Spleen (tissue), 7 donors: Measurements from ENCODE around the gene CCDC117.
"Not testable (repeated sequence)": the region's sequence is repeated elsewhere in the genome, so short reads cannot be mapped to it uniquely, and the experiment has no call there.

Source experiments
- POLR2A ChIP-seq, 3 donors: fragments of 450-650 bp; IDR thresholded peaks; one replicate each; pipeline ENCODE4 v1.5.1; 2017; ENCODE audit warnings: antibody characterized with exemption in 3 of 3, mild to moderate bottlenecking in 1 of 3
- TF ChIP-seq, protein P1 (sequence below), 11 experiments: fragments of 200-600 bp in 7 of 11; fragments of 450-650 bp in 4 of 11; sonication (generic) in 4 of 11; IDR thresholded peaks in 8 of 11; conservative IDR thresholded peaks in 3 of 11; 1 replicate in 7 of 11; 2 replicates in 4 of 11; pipeline versions ENCODE4 v1.4.0 to v1.8.0; 2016 to 2021; ENCODE audit warnings: antibody characterized with exemption in 11 of 11, inconsistent platforms in 4 of 11, mild to moderate bottlenecking in 1 of 11
- donor health status: DM: no; HTN: no; CAD: no; lungs with moderate emphysema.
- donor health status: DM: no; HTN: no; CAD: no.
- donor health status: DM: no; HTN: no; CAD: no.

DNA sequence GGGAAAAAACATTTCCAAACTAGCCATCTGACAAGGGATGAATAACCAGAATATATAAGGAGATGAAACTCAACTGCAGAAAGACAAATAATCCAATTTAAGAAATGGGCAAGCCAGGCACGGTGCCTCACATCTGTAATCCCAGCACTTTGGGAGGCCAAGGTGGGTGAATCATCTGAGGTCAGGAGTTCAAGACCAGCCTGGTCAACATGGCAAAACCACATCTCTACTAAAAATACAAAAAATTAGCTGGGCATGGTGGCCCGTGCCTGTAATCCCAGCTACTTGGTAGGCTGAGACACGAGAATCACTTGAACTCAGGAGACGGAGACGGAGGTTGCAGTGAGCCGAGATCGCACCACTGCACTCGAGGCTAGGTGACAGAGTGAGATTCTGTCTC lies 33.6 kb upstream of the CCDC117 start:
- TF ChIP-seq, protein P1, sequence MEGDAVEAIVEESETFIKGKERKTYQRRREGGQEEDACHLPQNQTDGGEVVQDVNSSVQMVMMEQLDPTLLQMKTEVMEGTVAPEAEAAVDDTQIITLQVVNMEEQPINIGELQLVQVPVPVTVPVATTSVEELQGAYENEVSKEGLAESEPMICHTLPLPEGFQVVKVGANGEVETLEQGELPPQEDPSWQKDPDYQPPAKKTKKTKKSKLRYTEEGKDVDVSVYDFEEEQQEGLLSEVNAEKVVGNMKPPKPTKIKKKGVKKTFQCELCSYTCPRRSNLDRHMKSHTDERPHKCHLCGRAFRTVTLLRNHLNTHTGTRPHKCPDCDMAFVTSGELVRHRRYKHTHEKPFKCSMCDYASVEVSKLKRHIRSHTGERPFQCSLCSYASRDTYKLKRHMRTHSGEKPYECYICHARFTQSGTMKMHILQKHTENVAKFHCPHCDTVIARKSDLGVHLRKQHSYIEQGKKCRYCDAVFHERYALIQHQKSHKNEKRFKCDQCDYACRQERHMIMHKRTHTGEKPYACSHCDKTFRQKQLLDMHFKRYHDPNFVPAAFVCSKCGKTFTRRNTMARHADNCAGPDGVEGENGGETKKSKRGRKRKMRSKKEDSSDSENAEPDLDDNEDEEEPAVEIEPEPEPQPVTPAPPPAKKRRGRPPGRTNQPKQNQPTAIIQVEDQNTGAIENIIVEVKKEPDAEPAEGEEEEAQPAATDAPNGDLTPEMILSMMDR (IDR thresholded peaks at IDR 0.05 in 8 of 11, conservative IDR thresholded peaks at IDR 0.05 in 3 of 11), result not testable (repeated sequence)
- not testable (repeated sequence) for TF ChIP-seq POLR2A (IDR thresholded peaks at IDR 0.05)
